ENCODE measurements around the gene MACROD2. TPM values are rescaled to one million over a fixed set of nuclear protein-coding genes. Genes with fewer than 3 reads are reported as not detected.

Gene MACROD2
- total RNA-seq, 1 donor from 2014 or later, result 6.7 TPM

DNA sequence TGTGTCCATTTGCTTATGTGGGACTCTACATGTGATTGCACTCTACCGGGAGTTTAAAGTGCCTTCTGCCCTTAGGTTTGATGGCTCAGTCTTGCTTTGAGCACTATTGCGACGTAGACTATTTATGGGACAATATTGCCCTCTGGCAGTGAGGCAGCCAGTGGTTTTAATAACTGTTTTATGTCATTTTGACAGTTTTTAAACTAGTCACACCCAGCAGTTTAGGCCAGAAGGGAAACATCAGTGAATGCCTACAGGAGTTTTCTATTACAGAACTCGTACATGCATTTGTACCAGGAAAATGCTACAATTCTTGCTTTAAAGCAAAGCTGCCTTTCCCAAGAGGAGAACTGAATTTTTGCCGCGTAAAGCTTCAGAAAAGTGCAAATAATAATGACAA lies 1764.3 kb downstream of the MACROD2 start:
- Mint-ChIP-seq H3K4me3 (peak overlapping the region; percentile 20), H3K36me3 (no peaks in the 10 kb centered on the region), H3K27me3 (no peaks in the 10 kb centered on the region), H3K4me1 (ENCODE audit: unreplicated experiment) (peaks cover 14% of the 10 kb centered on the region), H3K27ac (peak overlapping the region; percentile 33), H3K9me3 (peaks cover 5% of the 10 kb centered on the region)
- TF ChIP-seq, protein P1, sequence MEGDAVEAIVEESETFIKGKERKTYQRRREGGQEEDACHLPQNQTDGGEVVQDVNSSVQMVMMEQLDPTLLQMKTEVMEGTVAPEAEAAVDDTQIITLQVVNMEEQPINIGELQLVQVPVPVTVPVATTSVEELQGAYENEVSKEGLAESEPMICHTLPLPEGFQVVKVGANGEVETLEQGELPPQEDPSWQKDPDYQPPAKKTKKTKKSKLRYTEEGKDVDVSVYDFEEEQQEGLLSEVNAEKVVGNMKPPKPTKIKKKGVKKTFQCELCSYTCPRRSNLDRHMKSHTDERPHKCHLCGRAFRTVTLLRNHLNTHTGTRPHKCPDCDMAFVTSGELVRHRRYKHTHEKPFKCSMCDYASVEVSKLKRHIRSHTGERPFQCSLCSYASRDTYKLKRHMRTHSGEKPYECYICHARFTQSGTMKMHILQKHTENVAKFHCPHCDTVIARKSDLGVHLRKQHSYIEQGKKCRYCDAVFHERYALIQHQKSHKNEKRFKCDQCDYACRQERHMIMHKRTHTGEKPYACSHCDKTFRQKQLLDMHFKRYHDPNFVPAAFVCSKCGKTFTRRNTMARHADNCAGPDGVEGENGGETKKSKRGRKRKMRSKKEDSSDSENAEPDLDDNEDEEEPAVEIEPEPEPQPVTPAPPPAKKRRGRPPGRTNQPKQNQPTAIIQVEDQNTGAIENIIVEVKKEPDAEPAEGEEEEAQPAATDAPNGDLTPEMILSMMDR (conservative IDR thresholded peaks at IDR 0.05), result peak; percentile 21
- DNase-seq (ENCODE audit: extremely low spot score, unreplicated experiment), result no peak

DNA sequence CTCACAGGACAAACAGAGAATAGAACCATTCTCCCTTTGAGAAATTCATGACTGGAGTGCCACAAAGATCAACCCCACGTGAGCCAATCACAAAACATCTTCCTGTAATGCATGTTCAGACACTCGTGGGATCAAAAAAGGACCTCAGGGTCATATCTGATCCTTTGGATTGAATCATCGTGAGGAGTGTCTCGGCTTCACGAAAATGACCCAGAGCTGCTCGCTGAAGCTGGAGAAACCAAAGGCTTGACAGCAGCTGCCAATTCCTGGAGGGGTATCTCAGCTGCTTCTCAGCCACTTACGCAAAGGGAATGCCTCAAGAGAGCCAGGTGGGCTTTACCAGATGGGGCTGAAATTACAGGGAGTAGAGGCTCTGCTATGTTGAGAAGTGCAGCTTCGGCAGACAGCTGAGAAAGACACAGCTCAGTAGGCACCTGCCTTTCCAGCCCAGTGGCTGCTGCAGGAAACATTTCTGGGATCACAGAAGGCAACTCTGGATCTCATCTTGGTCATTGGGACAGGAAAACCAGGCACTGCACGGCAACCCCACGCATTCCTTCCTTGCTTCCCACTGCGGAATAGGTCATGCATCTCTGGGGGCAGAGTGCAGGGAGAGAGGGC lies 1764.8 kb downstream of the MACROD2 start:
- peaks cover 5% of the 10 kb centered on the region for H3K9me3 Mint-ChIP-seq
- peaks cover 14% of the 10 kb centered on the region for H3K4me1 Mint-ChIP-seq (ENCODE audit: unreplicated experiment)
- TF ChIP-seq, protein P1 (conservative IDR thresholded peaks at IDR 0.05), result no peak
- H3K27ac Mint-ChIP-seq, result peak overlapping the region; percentile 33
- no peaks in the 10 kb centered on the region for H3K27me3 Mint-ChIP-seq
- peak overlapping the region; percentile 20 for H3K4me3 Mint-ChIP-seq
- no peak for DNase-seq (ENCODE audit: extremely low spot score, unreplicated experiment)
- H3K36me3 Mint-ChIP-seq, result no peaks in the 10 kb centered on the region

GRCh38 chr20:15763366-15763765 lies 1768.0 kb downstream of the MACROD2 start:
- DNase-seq (ENCODE audit: extremely low spot score, unreplicated experiment), result no peak
- peaks cover 14% of the 10 kb centered on the region for H3K4me1 Mint-ChIP-seq (ENCODE audit: unreplicated experiment)
- no peak overlapping the region for H3K4me3 Mint-ChIP-seq
- no peaks in the 10 kb centered on the region for H3K36me3 Mint-ChIP-seq
- peaks cover 5% of the 10 kb centered on the region for H3K9me3 Mint-ChIP-seq
- no peaks in the 10 kb centered on the region for H3K27me3 Mint-ChIP-seq
- TF ChIP-seq, protein P1 (conservative IDR thresholded peaks at IDR 0.05), result no peak
- no peak overlapping the region for H3K27ac Mint-ChIP-seq

- TF ChIP-seq, protein P1 (conservative IDR thresholded peaks at IDR 0.05), result no peak
- Mint-ChIP-seq H3K9me3 (no peaks in the 10 kb centered on the region), H3K27me3 (no peaks in the 10 kb centered on the region), H3K4me1 (ENCODE audit: unreplicated experiment) (no peaks in the 10 kb centered on the region), H3K27ac (no peak overlapping the region), H3K36me3 (no peaks in the 10 kb centered on the region), H3K4me3 (no peak overlapping the region)
- no peak for DNase-seq (ENCODE audit: extremely low spot score, unreplicated experiment)
Observed at GRCh38 chr20:15767586-15767985, 1772.3 kb downstream of the MACROD2 start.

DNA sequence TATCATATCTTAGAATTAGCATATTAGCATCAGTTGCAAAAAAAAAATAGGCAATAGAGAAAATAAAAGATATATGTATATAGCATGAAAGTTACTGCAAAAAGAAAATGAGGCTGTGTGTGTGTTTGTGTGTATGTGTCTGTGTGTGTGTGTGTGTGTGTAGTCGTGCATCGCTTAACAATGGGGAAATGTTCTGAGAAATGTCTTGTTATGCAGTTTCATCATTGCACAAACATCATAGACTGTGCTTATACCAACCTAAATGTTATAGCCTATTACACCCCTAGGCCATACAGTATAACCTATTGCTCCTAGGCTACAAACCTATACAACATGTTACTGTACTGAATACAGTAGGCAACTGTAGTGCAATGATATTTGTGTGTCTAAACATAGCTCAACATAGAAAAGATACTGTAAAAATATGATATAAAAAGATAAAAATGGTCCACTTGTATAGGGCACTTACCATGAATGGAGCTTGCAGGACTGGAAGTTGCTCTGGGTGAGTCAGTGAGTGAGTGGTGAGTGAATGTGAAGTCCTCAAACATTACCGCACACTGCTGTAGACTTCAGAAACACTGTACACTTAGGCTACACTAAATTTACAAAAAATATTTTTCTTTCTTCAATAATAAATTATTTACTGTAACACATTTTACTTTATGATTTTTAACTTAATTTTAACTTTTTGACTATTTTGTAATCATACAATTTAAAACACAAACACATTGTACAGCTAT lies 1772.9 kb downstream of the MACROD2 start:
- DNase-seq (ENCODE audit: extremely low spot score, unreplicated experiment), result no peak
- TF ChIP-seq, protein P1 (conservative IDR thresholded peaks at IDR 0.05), result no peak
- Mint-ChIP-seq H3K4me3 (no peak overlapping the region), H3K27me3 (no peaks in the 10 kb centered on the region), H3K4me1 (ENCODE audit: unreplicated experiment) (no peaks in the 10 kb centered on the region), H3K9me3 (no peaks in the 10 kb centered on the region), H3K27ac (no peak overlapping the region), H3K36me3 (no peaks in the 10 kb centered on the region)
